ENCODE results near the gene LYST.

GRCh38 chr1:235779770-235780169 is 86.9 kb downstream of the LYST start:
- TF ChIP-seq GATA3 (IDR thresholded peaks at IDR 0.05; ENCODE audit: low read depth, low read length) (no peak), GATA2 (IDR thresholded peaks at IDR 0.05; ENCODE audit: low read depth, low read length) (no peak)
